ENCODE results near the gene MYLK. TPM values are rescaled to one million over a fixed set of nuclear protein-coding genes. Genes with fewer than 3 reads are reported as not detected.

Gene MYLK
- total RNA-seq, 4 donors from 2014 or later: 420 to 1,252 (median 768) TPM

GRCh38 chr3:123920868-123921267 is 36.7 kb upstream of the MYLK start:
- no peak for DNase-seq
- H3K27me3 ChIP-seq: no peaks in the 10 kb centered on the region
- no peaks in the 10 kb centered on the region for H3K36me3 ChIP-seq
- H3K9me3 ChIP-seq: peaks cover 0 to 11% of the 10 kb centered on the region in 2 donors
- H3K4me1 ChIP-seq: no peaks in the 10 kb centered on the region
- TF ChIP-seq CTCF (IDR thresholded peaks at IDR 0.05) (no peak), POLR2A (IDR thresholded peaks at IDR 0.05) (no peak)
- H3K27ac ChIP-seq: no peak overlapping the region
- intact Hi-C loops (cut with DNase I; ENCODE audit: low total_unique reads): no loop called here
- no peak overlapping the region for H3K4me3 ChIP-seq

GRCh38 chr3:123920383-123920782 is 36.3 kb upstream of the MYLK start:
- no peak overlapping the region for H3K4me3 ChIP-seq
- intact Hi-C loops (cut with DNase I; ENCODE audit: low total_unique reads): no loop called here
- no peaks in the 10 kb centered on the region for H3K36me3 ChIP-seq
- H3K27me3 ChIP-seq: no peaks in the 10 kb centered on the region
- TF ChIP-seq POLR2A (IDR thresholded peaks at IDR 0.05) (no peak), CTCF (IDR thresholded peaks at IDR 0.05) (no peak)
- no peaks in the 10 kb centered on the region for H3K4me1 ChIP-seq
- H3K27ac ChIP-seq: no peak overlapping the region
- no peak for DNase-seq
- H3K9me3 ChIP-seq: peaks cover 0 to 11% of the 10 kb centered on the region in 2 donors

- peaks cover 0 to 11% of the 10 kb centered on the region in 2 donors for H3K9me3 ChIP-seq
- H3K27me3 ChIP-seq: no peaks in the 10 kb centered on the region
- no peak overlapping the region for H3K4me3 ChIP-seq
- DNase-seq: no peak
- no peaks in the 10 kb centered on the region for H3K4me1 ChIP-seq
- no peak overlapping the region for H3K27ac ChIP-seq
- TF ChIP-seq CTCF (IDR thresholded peaks at IDR 0.05) (no peak), POLR2A (IDR thresholded peaks at IDR 0.05) (no peak)
- intact Hi-C loops (cut with DNase I; ENCODE audit: low total_unique reads): no loop called here
- no peaks in the 10 kb centered on the region for H3K36me3 ChIP-seq
Measured at GRCh38 chr3:123919353-123919752, 35.2 kb upstream of the MYLK start.

GRCh38 chr3:123914829-123915228 is 30.7 kb upstream of the MYLK start:
- Histone ChIP-seq H3K4me1 (no peaks in the 10 kb centered on the region), H3K27me3 (no peaks in the 10 kb centered on the region), H3K27ac (no peak overlapping the region), H3K4me3 (no peak overlapping the region), H3K36me3 (no peaks in the 10 kb centered on the region), H3K9me3 (no peaks in the 10 kb centered on the region)
- intact Hi-C loops (cut with DNase I; ENCODE audit: low total_unique reads): no loop called here
- TF ChIP-seq CTCF (IDR thresholded peaks at IDR 0.05): no peak
- no peak for TF ChIP-seq POLR2A (IDR thresholded peaks at IDR 0.05)
- DNase-seq: no peak

GRCh38 chr3:123909785-123910184 is 25.7 kb upstream of the MYLK start:
- H3K4me3 ChIP-seq: no peak overlapping the region
- H3K9me3 ChIP-seq: no peaks in the 10 kb centered on the region
- TF ChIP-seq POLR2A (IDR thresholded peaks at IDR 0.05) (no peak), CTCF (IDR thresholded peaks at IDR 0.05) (no peak)
- intact Hi-C loops (cut with DNase I; ENCODE audit: low total_unique reads): no loop called here
- H3K27me3 ChIP-seq: no peaks in the 10 kb centered on the region
- DNase-seq: no peak
- no peak overlapping the region for H3K27ac ChIP-seq
- H3K36me3 ChIP-seq: no peaks in the 10 kb centered on the region
- H3K4me1 ChIP-seq: no peaks in the 10 kb centered on the region
